Heart left ventricle (tissue), 16 donors: Measurements from ENCODE around the gene GNAT3. TPM values are rescaled to one million over a fixed set of nuclear protein-coding genes. Genes with fewer than 3 reads are reported as not detected.

Source experiments
- ATAC-seq, 4 donors: fragments of 200-7000 bp; cut with Tn5 transposase; one replicate each; pipeline ENCODE4 v1.9.1; 2020 to 2022; ENCODE audit warnings: moderate library complexity in 4 of 4, mild to moderate bottlenecking in 3 of 4, moderate number of reproducible peaks in 1 of 4
- DNase-seq, 5 donors: peaks; one replicate each; pipeline ENCODE4 v3.0.0-alpha.2; 2020
- H3K27ac ChIP-seq, 12 donors: fragments of 200-600 bp; sonication (generic) in 4 of 12; one replicate each; pipeline versions ENCODE4 v1.5.0 to v1.8.0; 2016 to 2022; ENCODE audit warnings: mild to moderate bottlenecking in 2 of 12
- H3K27me3 ChIP-seq, 9 donors: fragments of 200-600 bp; sonication (generic) in 2 of 9; one replicate each; pipeline versions ENCODE4 v1.5.1 to v1.8.0; 2016 to 2022; ENCODE audit warnings: mild to moderate bottlenecking in 3 of 9
- H3K36me3 ChIP-seq, 9 donors: fragments of 200-600 bp; sonication (generic) in 2 of 9; one replicate each; pipeline versions ENCODE4 v1.5.0 to v1.8.0; 2018 to 2022; ENCODE audit warnings: mild to moderate bottlenecking in 2 of 9
- H3K4me1 ChIP-seq, 12 donors: fragments of 200-600 bp; sonication (generic) in 4 of 12; one replicate each; pipeline versions ENCODE4 v1.5.0 to v1.8.0; 2016 to 2022; ENCODE audit warnings: mild to moderate bottlenecking in 3 of 12
- H3K4me3 ChIP-seq, 12 donors: fragments of 200-600 bp; sonication (generic) in 4 of 12; one replicate each; pipeline versions ENCODE4 v1.5.0 to v1.8.0; 2017 to 2022; ENCODE audit warnings: mild to moderate bottlenecking in 9 of 12, moderate library complexity in 4 of 12
- H3K9me3 ChIP-seq, 12 donors: fragments of 200-600 bp; sonication (generic) in 4 of 12; one replicate each; pipeline versions ENCODE4 v1.5.0 to v1.8.0; 2016 to 2022; ENCODE audit warnings: mild to moderate bottlenecking in 1 of 12
- POLR2A ChIP-seq, 2 donors: fragments of 450-650 bp; IDR thresholded peaks; one replicate each; pipeline ENCODE4 v1.6.1; 2017; ENCODE audit warnings: antibody characterized with exemption in 2 of 2, mild to moderate bottlenecking in 2 of 2, moderate library complexity in 2 of 2
- WGBS, 4 donors: extraction: QIAGEN DNeasy Blood & Tissue Kit in 2 of 4; methylation state at CpG; one replicate each; pipeline versions ENCODE4 v1.1.5 to v1.1.7; 2013 to 2018; 5-methylcytosine and 5-hydroxymethylcytosine counted together
- intact Hi-C, 10 donors: fragments of 100-400 bp; cut with DNase I; formaldehyde crosslinking; loops; one replicate each; pipeline versions ENCODE4 v1.11.1 to v1.14.2; 2022
- polyA plus RNA-seq, 2 donors: library from polyadenylated mRNA; stranded (reverse); fragments of 200-250 nt; gene quantifications; one replicate each; pipeline ENCODE4 v1.2.3, GENCODE V29; 2013
- total RNA-seq, 9 donors: library from RNA; depleted of rRNA in 2 of 9; stranded (reverse); fragments of >200 nt in 2 of 9; fragmentation: NEBNext Ultra II Directional in 3 of 9; extraction: Animal tissue kit (Norgen Biotek cat#: 25700) in 3 of 9; gene quantifications; one replicate each; pipeline versions ENCODE4 v1.1.0 to v1.2.4, GENCODE V29; 2016 to 2023
- TF ChIP-seq, protein P1 (sequence below), 12 donors: fragments of 200-600 bp; sonication (generic) in 4 of 12; IDR thresholded peaks; one replicate each; pipeline versions ENCODE4 v1.5.0 to v1.8.0; 2018 to 2022; ENCODE audit warnings: antibody characterized with exemption in 12 of 12, mild to moderate bottlenecking in 5 of 12
- donor health status: ischemic (EF 13 %, LVEDD 7.1; RV severe dilation, severe dysfunction).
- donor health status: healthy with polysubstance abuse.
- donor health status: DM: no; HTN: yes; CAD: no.
- donor health status: DM: no; HTN: no; CAD: no.
- donor health status: ischemic (EF 25% LVEDD 6.9; RV normal size, moderate dysfunction).
- donor health status: ischemic (EF 25% LVEDD 5.7; RV mildly dilated, moderate dysfunction).
- donor health status: healthy.
- donor health status: DM: yes; HTN: yes; CAD: no.
- donor health status: ischemic (EF 35%, LVEDD 5.7; RV mildly dilated, moderate dysfunction).
- donor health status: nonischemic (EF 11% LVEDD 7.7; RV severe dilation, severe dysfunction).
- donor health status: DM: yes; HTN: yes; CAD: no.
- donor health status: PGD.
- donor health status: ischemic (EF 29% LVEDD 5.4; RV normal size, mild dysfunction).
- donor health status: nonischemic (EF 23%, LVEDD 6.1; RV moderate dilation, normal function).

Gene GNAT3
- total and polyA plus RNA-seq, 11 donors = not detected

DNA sequence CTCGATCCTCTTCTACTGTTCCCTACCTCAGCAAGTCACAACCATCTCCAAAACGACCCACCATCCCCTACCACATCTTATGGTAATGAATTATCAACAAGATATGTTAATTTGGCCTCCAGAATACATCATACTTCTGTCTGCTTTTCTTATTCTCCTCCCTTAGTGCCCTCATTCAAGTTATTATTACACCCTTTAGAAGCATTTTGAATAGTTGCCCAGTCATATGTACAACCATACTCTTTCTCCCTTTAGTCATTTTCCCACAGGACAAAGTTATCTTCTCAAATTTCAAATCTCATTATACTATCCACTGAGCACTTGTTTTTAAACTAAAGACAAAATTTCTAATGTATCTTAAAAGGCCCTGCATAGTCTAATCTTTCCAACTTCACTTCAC, 71.0 kb downstream of the GNAT3 start:
- Histone ChIP-seq H3K4me1 (peaks cover 0 to 22% (median 0%) of the 10 kb centered on the region in 12 donors), H3K27ac (peak overlapping the region in 4 of 12 donors; percentile 21 to 65 (median 43)), H3K9me3 (peaks cover 0 to 14% (median 0%) of the 10 kb centered on the region in 12 donors), H3K36me3 (no peaks in the 10 kb centered on the region), H3K4me3 (no peak overlapping the region), H3K27me3 (no peaks in the 10 kb centered on the region)
- peak in 1 of 4 donors; percentile 14 for ATAC-seq
- WGBS, 4 donors = 32 to 60% (median 48%) methylated on average over 2 of the region's 2 CpGs
- TF ChIP-seq, protein P1, sequence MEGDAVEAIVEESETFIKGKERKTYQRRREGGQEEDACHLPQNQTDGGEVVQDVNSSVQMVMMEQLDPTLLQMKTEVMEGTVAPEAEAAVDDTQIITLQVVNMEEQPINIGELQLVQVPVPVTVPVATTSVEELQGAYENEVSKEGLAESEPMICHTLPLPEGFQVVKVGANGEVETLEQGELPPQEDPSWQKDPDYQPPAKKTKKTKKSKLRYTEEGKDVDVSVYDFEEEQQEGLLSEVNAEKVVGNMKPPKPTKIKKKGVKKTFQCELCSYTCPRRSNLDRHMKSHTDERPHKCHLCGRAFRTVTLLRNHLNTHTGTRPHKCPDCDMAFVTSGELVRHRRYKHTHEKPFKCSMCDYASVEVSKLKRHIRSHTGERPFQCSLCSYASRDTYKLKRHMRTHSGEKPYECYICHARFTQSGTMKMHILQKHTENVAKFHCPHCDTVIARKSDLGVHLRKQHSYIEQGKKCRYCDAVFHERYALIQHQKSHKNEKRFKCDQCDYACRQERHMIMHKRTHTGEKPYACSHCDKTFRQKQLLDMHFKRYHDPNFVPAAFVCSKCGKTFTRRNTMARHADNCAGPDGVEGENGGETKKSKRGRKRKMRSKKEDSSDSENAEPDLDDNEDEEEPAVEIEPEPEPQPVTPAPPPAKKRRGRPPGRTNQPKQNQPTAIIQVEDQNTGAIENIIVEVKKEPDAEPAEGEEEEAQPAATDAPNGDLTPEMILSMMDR (IDR thresholded peaks at IDR 0.05) = no peak
- TF ChIP-seq POLR2A (IDR thresholded peaks at IDR 0.05) = no peak
- no peak for DNase-seq
- intact Hi-C loops = no loop called here

GRCh38 chr7:80439894-80440821, 71.7 kb downstream of the GNAT3 start:
- Histone ChIP-seq H3K27ac (peak overlapping the region in 5 of 12 donors; percentile 12 to 65 (median 39)), H3K4me1 (peaks cover 0 to 22% (median 0%) of the 10 kb centered on the region in 12 donors), H3K9me3 (peaks cover 0 to 14% (median 0%) of the 10 kb centered on the region in 12 donors), H3K27me3 (no peaks in the 10 kb centered on the region), H3K36me3 (no peaks in the 10 kb centered on the region), H3K4me3 (no peak overlapping the region)
- intact Hi-C loops = no loop called here
- no peak for TF ChIP-seq POLR2A (IDR thresholded peaks at IDR 0.05)
- TF ChIP-seq, protein P1 (IDR thresholded peaks at IDR 0.05) = no peak
- WGBS, 4 donors = 65 to 70% (median 67%) methylated on average over 4 of the region's 4 CpGs
- DNase-seq (no peak), ATAC-seq (peak in 3 of 4 donors; percentile 47 to 88 (median 61))

- H3K4me3 ChIP-seq = no peak overlapping the region
- intact Hi-C loops = no loop called here
- no peaks in the 10 kb centered on the region for H3K27me3 ChIP-seq
- no peak for TF ChIP-seq POLR2A (IDR thresholded peaks at IDR 0.05)
- TF ChIP-seq, protein P1 (IDR thresholded peaks at IDR 0.05) = no peak
- peaks cover 0 to 12% (median 0%) of the 10 kb centered on the region in 12 donors for H3K4me1 ChIP-seq
- WGBS, 4 donors = 84 to 91% (median 86%) methylated on average over 2 of the region's 2 CpGs
- peaks cover 0 to 14% (median 0%) of the 10 kb centered on the region in 12 donors for H3K9me3 ChIP-seq
- DNase-seq = no peak
- H3K36me3 ChIP-seq = no peaks in the 10 kb centered on the region
- ATAC-seq = no peak
- H3K27ac ChIP-seq = no peak overlapping the region
Measured at GRCh38 chr7:80435521-80435920, 76.3 kb downstream of the GNAT3 start.

- peak in 1 of 5 donors; percentile 45 for DNase-seq
- ATAC-seq = peak in 1 of 4 donors; percentile 49
- Histone ChIP-seq H3K4me1 (peaks cover 0 to 3% (median 0%) of the 10 kb centered on the region in 12 donors), H3K27ac (no peak overlapping the region), H3K27me3 (no peaks in the 10 kb centered on the region), H3K4me3 (no peak overlapping the region), H3K36me3 (no peaks in the 10 kb centered on the region), H3K9me3 (peaks cover 0 to 14% (median 0%) of the 10 kb centered on the region in 12 donors)
- intact Hi-C loops = no loop called here
- TF ChIP-seq POLR2A (IDR thresholded peaks at IDR 0.05) = no peak
- TF ChIP-seq, protein P1 (IDR thresholded peaks at IDR 0.05) = no peak
- 65 to 94% (median 85%) methylated on average over 2 to 5 of the region's 5 CpGs for WGBS, 4 donors
Measured at GRCh38 chr7:80434047-80434446, 77.8 kb downstream of the GNAT3 start.
